Mesenchymal stem cell (in vitro differentiated cells and primary cell): Measurements from ENCODE around the gene SCOC.

Experiments used
- DNase-seq: peaks from one replicate; pipeline ENCODE4 v3.0.0-alpha.2; 2013
- H2AFZ ChIP-seq: one replicate; pipeline ENCODE4 v1.6.1; 2013; ENCODE audit warnings: low read depth, mild to moderate bottlenecking, control low read depth, inconsistent platforms, low read length, moderate library complexity
- H2AK5ac ChIP-seq: 2 replicates; pipeline ENCODE4 v1.6.1; 2013; ENCODE audit warnings: low read length, moderate library complexity, mild to moderate bottlenecking, inconsistent platforms; ENCODE audit not compliant: severe bottlenecking
- H2BK120ac ChIP-seq: one replicate; pipeline ENCODE4 v1.6.1; 2013; ENCODE audit warnings: low read depth, mild to moderate bottlenecking, inconsistent platforms, low read length, moderate library complexity
- H2BK12ac ChIP-seq, 2 experiments: one replicate each; pipeline ENCODE4 v1.6.1; 2013; ENCODE audit warnings: inconsistent platforms in 2 of 2, low read length in 2 of 2, mild to moderate bottlenecking in 2 of 2, moderate library complexity in 2 of 2, control low read depth in 1 of 2
- H2BK15ac ChIP-seq: one replicate; pipeline ENCODE4 v1.6.1; 2013; ENCODE audit warnings: mild to moderate bottlenecking, low read depth, inconsistent platforms; ENCODE audit not compliant: poor library complexity, severe bottlenecking
- H2BK5ac ChIP-seq: 2 replicates; pipeline ENCODE4 v1.6.1; 2013; ENCODE audit warnings: low read depth, mild to moderate bottlenecking, low read length, control low read depth, inconsistent platforms; ENCODE audit not compliant: poor library complexity, severe bottlenecking
- H3K14ac ChIP-seq, 2 experiments: one replicate each; pipeline ENCODE4 v1.6.1; 2013; ENCODE audit warnings: inconsistent platforms in 2 of 2, low read length in 2 of 2, control low read depth in 1 of 2, mild to moderate bottlenecking in 1 of 2, moderate library complexity in 1 of 2
- H3K18ac ChIP-seq, 2 experiments: one replicate each; pipeline ENCODE4 v1.6.1; 2013; ENCODE audit warnings: inconsistent platforms in 2 of 2, low read length in 2 of 2, control low read depth in 1 of 2, low read depth in 1 of 2, mild to moderate bottlenecking in 1 of 2
- H3K23ac ChIP-seq, 2 experiments: one replicate each; pipeline ENCODE4 v1.6.1; 2013; ENCODE audit warnings: inconsistent platforms in 2 of 2, low read length in 2 of 2, mild to moderate bottlenecking in 2 of 2, moderate library complexity in 2 of 2, control low read depth in 1 of 2
- H3K27ac ChIP-seq: 2 replicates; pipeline ENCODE4 v1.5.1; 2013; ENCODE audit warnings: mild to moderate bottlenecking, moderate library complexity, low read length, control low read depth, inconsistent platforms; ENCODE audit not compliant: poor library complexity, severe bottlenecking
- H3K27me3 ChIP-seq, 2 experiments: 2 replicates each; pipeline versions ENCODE4 v1.6.1 to v1.7.0; 2013; ENCODE audit warnings: low read length in 2 of 2, mild to moderate bottlenecking in 2 of 2, moderate library complexity in 2 of 2, control low read depth in 1 of 2, inconsistent platforms in 1 of 2; ENCODE audit not compliant: control insufficient read depth in 1 of 2, insufficient read depth in 1 of 2
- H3K36me3 ChIP-seq, 2 experiments: 2 replicates each; pipeline versions ENCODE4 v1.6.1 to v1.7.0; 2013; ENCODE audit warnings: low read length in 2 of 2, control low read depth in 1 of 2, inconsistent platforms in 1 of 2, low read depth in 1 of 2, mild to moderate bottlenecking in 1 of 2; ENCODE audit not compliant: insufficient read depth in 2 of 2, control insufficient read depth in 1 of 2
- H3K4ac ChIP-seq, 2 experiments: one replicate each; pipeline ENCODE4 v1.6.1; 2013; ENCODE audit warnings: inconsistent platforms in 2 of 2, low read length in 2 of 2, mild to moderate bottlenecking in 2 of 2, moderate library complexity in 2 of 2, control low read depth in 1 of 2, low read depth in 1 of 2
- H3K4me1 ChIP-seq: 2 replicates; pipeline ENCODE4 v1.6.1; 2013; ENCODE audit warnings: low read depth, low read length, control low read depth; ENCODE audit not compliant: control insufficient read depth, insufficient read depth
- H3K4me2 ChIP-seq: 2 replicates; pipeline ENCODE4 v1.6.1; 2013; ENCODE audit warnings: low read length, mild to moderate bottlenecking, inconsistent platforms; ENCODE audit not compliant: poor library complexity, severe bottlenecking
- H3K4me3 ChIP-seq, 2 experiments: 2 replicates each; pipeline versions ENCODE4 v1.5.1 to v1.7.0; 2013; ENCODE audit warnings: low read length in 2 of 2, mild to moderate bottlenecking in 2 of 2, control low read depth in 1 of 2, low read depth in 1 of 2; ENCODE audit not compliant: insufficient read depth in 1 of 2
- H3K79me1 ChIP-seq: replicated peaks from 2 replicates; pipeline ENCODE4 v1.6.1; 2013; ENCODE audit warnings: mild to moderate bottlenecking, control low read depth, low read length, inconsistent platforms; ENCODE audit not compliant: poor library complexity, severe bottlenecking
- H3K9ac ChIP-seq: 2 replicates; pipeline ENCODE4 v1.7.0; 2013; ENCODE audit warnings: mild to moderate bottlenecking, low read length, moderate library complexity
- H3K9me3 ChIP-seq: 2 replicates; pipeline ENCODE4 v1.7.0; 2013; ENCODE audit warnings: mild to moderate bottlenecking, low read length; ENCODE audit not compliant: control insufficient read depth
- H4K8ac ChIP-seq: one replicate; pipeline ENCODE4 v1.6.1; 2013; ENCODE audit warnings: inconsistent platforms, mild to moderate bottlenecking, low read length, moderate library complexity
- H4K91ac ChIP-seq: one replicate; pipeline ENCODE4 v1.6.1; 2013; ENCODE audit warnings: mild to moderate bottlenecking, low read length, inconsistent platforms
- WGBS: methylation state at CpG from one replicate; pipeline ENCODE4 v1.1.7; 2013; ENCODE audit warnings: mixed read lengths; 5-methylcytosine and 5-hydroxymethylcytosine counted together

The SCOC gene

DNA sequence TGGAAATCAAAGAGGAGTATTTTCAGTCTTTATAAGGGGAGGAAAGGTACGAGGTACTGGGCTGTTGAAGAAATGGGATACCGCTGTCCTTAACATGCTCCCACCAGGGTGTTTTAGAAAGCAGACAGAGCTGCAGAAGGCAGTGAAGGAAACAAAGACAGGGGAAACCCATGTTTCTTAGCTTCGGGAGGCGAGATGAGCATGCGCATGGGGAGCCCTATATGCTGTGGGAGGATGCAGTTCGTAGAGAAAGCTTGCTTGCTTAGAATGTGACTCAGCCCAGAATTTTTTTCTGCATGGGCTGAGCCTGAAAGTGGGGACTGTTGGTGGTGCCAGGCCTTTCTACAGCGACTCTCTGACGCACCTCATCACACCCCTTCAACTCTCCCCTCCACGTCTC lies 28.8 kb upstream of the SCOC start:
- no peak overlapping the region for H2BK5ac ChIP-seq
- H2AFZ ChIP-seq: no peak overlapping the region
- no peak overlapping the region for H3K4ac ChIP-seq
- DNase-seq: no peak
- peak overlapping the region; percentile 58 for H2AK5ac ChIP-seq
- no peaks in the 10 kb centered on the region for H3K9me3 ChIP-seq
- no peak overlapping the region for H4K91ac ChIP-seq
- H2BK15ac ChIP-seq: no peak overlapping the region
- no peak overlapping the region for H2BK12ac ChIP-seq
- H3K23ac ChIP-seq: no peak overlapping the region
- H3K27me3 ChIP-seq: peaks cover 0 to 11% of the 10 kb centered on the region in 2 experiments
- no peak overlapping the region for H4K8ac ChIP-seq
- WGBS: 72% methylated on average over 5 of the region's 9 CpGs
- no peak overlapping the region for H3K18ac ChIP-seq
- H3K79me1 ChIP-seq: no peaks in the 10 kb centered on the region
- no peak overlapping the region for H3K27ac ChIP-seq
- peaks cover 2% of the 10 kb centered on the region for H3K4me1 ChIP-seq
- H3K36me3 ChIP-seq: no peaks in the 10 kb centered on the region
- no peak overlapping the region for H3K9ac ChIP-seq
- no peak overlapping the region for H3K4me3 ChIP-seq
- H2BK120ac ChIP-seq: no peak overlapping the region
- H3K14ac ChIP-seq: no peak overlapping the region
- H3K4me2 ChIP-seq: no peak overlapping the region

DNA sequence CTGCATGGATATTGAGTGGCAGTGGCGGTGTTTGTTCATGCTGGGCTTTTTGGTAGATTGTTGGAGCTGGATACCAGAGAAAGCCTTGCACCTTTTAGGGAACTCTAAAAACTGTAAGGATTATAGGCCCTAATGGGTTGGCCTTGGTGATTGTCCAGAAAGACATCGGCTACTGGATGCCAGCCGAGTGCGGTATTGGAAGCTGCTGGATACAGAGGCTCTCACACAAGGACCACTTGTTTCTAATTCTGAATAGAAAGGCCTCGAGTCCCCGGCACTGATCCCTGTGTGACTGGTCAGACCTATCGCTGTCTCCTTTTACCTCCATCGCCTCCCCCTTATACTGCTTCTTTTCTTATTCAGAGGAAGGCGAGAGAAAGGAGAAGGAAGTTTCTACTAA lies 27.3 kb upstream of the SCOC start:
- H3K9ac ChIP-seq: no peak overlapping the region
- H3K4ac ChIP-seq: no peak overlapping the region
- peaks cover 0 to 11% of the 10 kb centered on the region in 2 experiments for H3K27me3 ChIP-seq
- H3K4me3 ChIP-seq: no peak overlapping the region
- H3K4me1 ChIP-seq: peaks cover 2% of the 10 kb centered on the region
- no peak overlapping the region for H2AFZ ChIP-seq
- no peak overlapping the region for H2BK120ac ChIP-seq
- H3K9me3 ChIP-seq: no peaks in the 10 kb centered on the region
- no peak overlapping the region for H3K23ac ChIP-seq
- no peak overlapping the region for H4K91ac ChIP-seq
- DNase-seq: no peak
- H4K8ac ChIP-seq: no peak overlapping the region
- WGBS: 99% methylated on average over 4 of the region's 9 CpGs
- H3K14ac ChIP-seq: no peak overlapping the region
- H3K18ac ChIP-seq: no peak overlapping the region
- no peak overlapping the region for H2AK5ac ChIP-seq
- no peak overlapping the region for H3K27ac ChIP-seq
- no peaks in the 10 kb centered on the region for H3K36me3 ChIP-seq
- no peak overlapping the region for H3K4me2 ChIP-seq
- no peak overlapping the region for H2BK5ac ChIP-seq
- H3K79me1 ChIP-seq: no peaks in the 10 kb centered on the region
- H2BK15ac ChIP-seq: no peak overlapping the region
- H2BK12ac ChIP-seq: no peak overlapping the region

DNA sequence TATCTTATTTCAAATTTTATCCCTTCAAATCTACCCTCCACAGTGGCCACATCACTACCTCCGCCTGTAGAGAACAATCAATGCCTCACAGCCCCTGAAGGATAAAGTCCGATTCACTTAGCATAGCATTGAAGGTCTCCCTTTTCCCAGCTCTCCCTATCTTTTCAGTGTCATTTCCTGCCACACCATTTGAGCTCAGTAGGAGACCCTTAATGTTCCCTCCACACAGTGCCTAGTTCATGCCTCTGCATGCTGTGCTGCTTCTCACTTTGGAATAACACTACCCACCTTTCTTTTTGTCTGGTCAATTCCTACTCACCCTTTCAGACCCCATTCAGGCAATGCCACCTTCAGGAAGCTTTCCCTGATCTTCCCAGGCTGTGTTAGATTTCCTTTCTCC lies 23.6 kb upstream of the SCOC start:
- H2BK5ac ChIP-seq: no peak overlapping the region
- no peak overlapping the region for H2BK12ac ChIP-seq
- no peak overlapping the region for H2BK120ac ChIP-seq
- no peak overlapping the region for H3K9ac ChIP-seq
- no peak overlapping the region for H3K14ac ChIP-seq
- peaks cover 1% of the 10 kb centered on the region for H3K4me1 ChIP-seq
- no peak overlapping the region for H3K4me3 ChIP-seq
- no peak overlapping the region for H2BK15ac ChIP-seq
- no peak overlapping the region for H2AFZ ChIP-seq
- no peak overlapping the region for H3K23ac ChIP-seq
- no peak for DNase-seq
- H2AK5ac ChIP-seq: no peak overlapping the region
- no peak overlapping the region for H4K8ac ChIP-seq
- peaks cover 0 to 11% of the 10 kb centered on the region in 2 experiments for H3K27me3 ChIP-seq
- no peaks in the 10 kb centered on the region for H3K36me3 ChIP-seq
- no peak overlapping the region for H4K91ac ChIP-seq
- H3K4me2 ChIP-seq: no peak overlapping the region
- no peak overlapping the region for H3K27ac ChIP-seq
- H3K79me1 ChIP-seq: no peaks in the 10 kb centered on the region
- 47% methylated on average over 2 of the region's 2 CpGs for WGBS
- H3K4ac ChIP-seq: no peak overlapping the region
- no peak overlapping the region for H3K18ac ChIP-seq
- no peaks in the 10 kb centered on the region for H3K9me3 ChIP-seq

DNA sequence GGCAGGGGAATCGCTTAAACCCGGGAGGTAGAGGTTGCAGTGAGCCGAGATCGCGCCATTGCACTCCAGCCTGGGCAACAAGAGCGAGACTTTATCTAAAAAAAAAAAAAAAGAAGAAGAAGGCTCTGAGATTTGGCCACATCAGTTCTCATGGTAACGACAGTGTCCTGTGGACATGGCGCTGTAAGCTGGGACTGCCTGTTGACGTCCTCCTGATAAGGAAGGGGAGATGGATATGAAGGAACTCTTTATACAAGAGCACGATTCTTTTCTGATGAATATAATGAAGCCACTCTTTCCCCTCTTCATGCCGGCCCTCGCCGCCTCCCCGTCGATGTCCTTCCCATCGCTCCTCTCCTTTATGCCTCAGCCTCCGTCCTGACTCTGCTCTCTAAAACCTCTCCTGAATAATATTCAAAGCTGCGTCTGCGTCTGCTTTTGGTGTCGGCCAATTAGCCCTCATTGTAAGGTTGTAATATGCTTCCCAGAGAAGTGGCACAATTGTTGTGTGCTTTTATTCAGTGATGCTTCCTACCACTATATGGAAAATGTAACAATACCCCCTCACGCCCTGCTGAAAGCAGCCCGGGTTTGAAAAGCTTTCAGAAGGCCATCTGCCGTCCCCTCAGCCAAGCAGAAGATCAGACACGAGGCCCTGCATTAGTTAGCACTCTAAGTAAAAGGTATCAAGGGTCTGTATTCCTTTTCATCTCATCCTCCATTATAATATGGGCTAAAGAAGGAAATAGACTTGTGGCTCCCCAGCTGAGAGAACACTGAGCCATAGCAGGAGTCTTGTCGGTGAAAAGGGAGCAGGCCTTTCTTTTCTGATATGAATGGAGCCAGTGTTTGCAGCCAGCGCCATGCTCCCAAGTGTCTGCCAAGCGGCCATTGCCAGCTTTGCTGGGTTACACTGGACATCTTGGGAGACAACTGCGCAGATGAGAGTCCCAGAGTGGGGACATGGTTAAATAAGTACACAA lies 22.1 kb upstream of the SCOC start:
- WGBS: 93% methylated on average over 22 of the region's 28 CpGs
- Histone ChIP-seq H4K8ac (no peak overlapping the region), H3K4me3 (no peak overlapping the region), H3K4me1 (peaks cover 1% of the 10 kb centered on the region), H2AK5ac (no peak overlapping the region), H3K23ac (no peak overlapping the region), H3K18ac (no peak overlapping the region), H2BK12ac (no peak overlapping the region), H3K36me3 (no peaks in the 10 kb centered on the region), H3K79me1 (no peaks in the 10 kb centered on the region), H2AFZ (no peak overlapping the region), H3K4me2 (no peak overlapping the region), H3K9me3 (no peaks in the 10 kb centered on the region), H2BK120ac (no peak overlapping the region), H2BK5ac (no peak overlapping the region), H3K27me3 (peaks cover 0 to 11% of the 10 kb centered on the region in 2 experiments), H3K4ac (no peak overlapping the region), H3K27ac (no peak overlapping the region), H2BK15ac (no peak overlapping the region), H3K9ac (no peak overlapping the region), H4K91ac (no peak overlapping the region), H3K14ac (no peak overlapping the region)
- no peak for DNase-seq
